MM.1S (cell line): ENCODE results near the gene GAB2.

Experiments used
- EZH2 ChIP-seq: fragments of 300-600 bp; sonication (generic); optimal IDR thresholded peaks from 2 replicates; pipeline ENCODE3; 2017; ENCODE audit warnings: low read depth, mild to moderate bottlenecking, antibody characterized with exemption, low read length, mixed read lengths
- EZH2phosphoT487 ChIP-seq: fragments of 300-600 bp; sonication (generic); IDR thresholded peaks from 2 replicates; pipeline ENCODE4 v1.6.1; 2018; ENCODE audit warnings: antibody characterized with exemption, low read length
- TF ChIP-seq, protein P1 (sequence below): fragments of 300-600 bp; sonication (generic); IDR thresholded peaks from 2 replicates; pipeline ENCODE4 v1.5.1; 2016; ENCODE audit warnings: antibody characterized with exemption, low read length, mixed read lengths

GRCh38 chr11:78188286-78189173 lies 229.1 kb downstream of the GAB2 start, which contains the start of the genes KCTD21 and USP35:
- TF ChIP-seq, protein P1, sequence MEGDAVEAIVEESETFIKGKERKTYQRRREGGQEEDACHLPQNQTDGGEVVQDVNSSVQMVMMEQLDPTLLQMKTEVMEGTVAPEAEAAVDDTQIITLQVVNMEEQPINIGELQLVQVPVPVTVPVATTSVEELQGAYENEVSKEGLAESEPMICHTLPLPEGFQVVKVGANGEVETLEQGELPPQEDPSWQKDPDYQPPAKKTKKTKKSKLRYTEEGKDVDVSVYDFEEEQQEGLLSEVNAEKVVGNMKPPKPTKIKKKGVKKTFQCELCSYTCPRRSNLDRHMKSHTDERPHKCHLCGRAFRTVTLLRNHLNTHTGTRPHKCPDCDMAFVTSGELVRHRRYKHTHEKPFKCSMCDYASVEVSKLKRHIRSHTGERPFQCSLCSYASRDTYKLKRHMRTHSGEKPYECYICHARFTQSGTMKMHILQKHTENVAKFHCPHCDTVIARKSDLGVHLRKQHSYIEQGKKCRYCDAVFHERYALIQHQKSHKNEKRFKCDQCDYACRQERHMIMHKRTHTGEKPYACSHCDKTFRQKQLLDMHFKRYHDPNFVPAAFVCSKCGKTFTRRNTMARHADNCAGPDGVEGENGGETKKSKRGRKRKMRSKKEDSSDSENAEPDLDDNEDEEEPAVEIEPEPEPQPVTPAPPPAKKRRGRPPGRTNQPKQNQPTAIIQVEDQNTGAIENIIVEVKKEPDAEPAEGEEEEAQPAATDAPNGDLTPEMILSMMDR = no peak
- TF ChIP-seq EZH2 (no peak), EZH2phosphoT487 (no peak)
